Measurements from ENCODE around the gene ABCC3.

The ABCC3 gene

DNA sequence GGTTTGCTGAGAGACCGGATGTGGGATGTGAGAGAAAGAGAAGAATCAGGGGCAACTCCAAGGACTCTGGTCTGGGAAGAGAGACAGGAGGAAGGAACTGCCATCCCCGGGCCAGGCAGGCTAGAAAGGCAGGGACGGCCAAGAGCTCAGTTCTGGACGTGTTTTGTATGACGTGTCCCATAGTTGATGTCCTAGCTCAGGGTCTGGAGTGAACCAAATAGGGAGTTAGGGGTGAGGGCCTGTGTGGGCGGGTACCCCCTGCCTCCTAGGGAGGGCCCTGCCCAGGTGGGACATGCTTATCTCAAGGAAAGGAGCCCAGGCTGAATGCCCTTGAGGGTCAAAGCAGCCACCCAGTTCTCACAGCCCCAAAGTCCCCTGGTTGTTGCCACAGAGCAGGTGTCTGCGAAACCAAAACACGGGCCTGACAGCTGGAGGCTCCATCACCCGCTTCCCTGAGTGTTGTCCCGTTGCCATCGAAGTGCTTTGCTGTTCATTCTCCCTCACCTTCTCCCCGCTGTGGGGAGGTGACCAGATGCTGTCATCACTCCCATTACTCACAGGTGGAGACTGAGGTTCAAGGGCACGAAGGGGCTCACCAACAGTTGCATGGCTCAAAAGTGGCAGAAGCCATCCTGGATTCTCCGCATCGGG lies 7.5 kb downstream of the ABCC3 start:
- DNase-seq (ENCODE audit: low spot score): no peak
- TF ChIP-seq, protein P1, sequence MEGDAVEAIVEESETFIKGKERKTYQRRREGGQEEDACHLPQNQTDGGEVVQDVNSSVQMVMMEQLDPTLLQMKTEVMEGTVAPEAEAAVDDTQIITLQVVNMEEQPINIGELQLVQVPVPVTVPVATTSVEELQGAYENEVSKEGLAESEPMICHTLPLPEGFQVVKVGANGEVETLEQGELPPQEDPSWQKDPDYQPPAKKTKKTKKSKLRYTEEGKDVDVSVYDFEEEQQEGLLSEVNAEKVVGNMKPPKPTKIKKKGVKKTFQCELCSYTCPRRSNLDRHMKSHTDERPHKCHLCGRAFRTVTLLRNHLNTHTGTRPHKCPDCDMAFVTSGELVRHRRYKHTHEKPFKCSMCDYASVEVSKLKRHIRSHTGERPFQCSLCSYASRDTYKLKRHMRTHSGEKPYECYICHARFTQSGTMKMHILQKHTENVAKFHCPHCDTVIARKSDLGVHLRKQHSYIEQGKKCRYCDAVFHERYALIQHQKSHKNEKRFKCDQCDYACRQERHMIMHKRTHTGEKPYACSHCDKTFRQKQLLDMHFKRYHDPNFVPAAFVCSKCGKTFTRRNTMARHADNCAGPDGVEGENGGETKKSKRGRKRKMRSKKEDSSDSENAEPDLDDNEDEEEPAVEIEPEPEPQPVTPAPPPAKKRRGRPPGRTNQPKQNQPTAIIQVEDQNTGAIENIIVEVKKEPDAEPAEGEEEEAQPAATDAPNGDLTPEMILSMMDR (IDR thresholded peaks at IDR 0.05; ENCODE audit: borderline replicate concordance, control extremely low read depth, extremely low read depth, insufficient read depth, missing control alignments): no peak
- in situ Hi-C loops (cut with MboI; ENCODE audit: low sequenced_read_pairs, unreplicated experiment): no loop called here

DNA sequence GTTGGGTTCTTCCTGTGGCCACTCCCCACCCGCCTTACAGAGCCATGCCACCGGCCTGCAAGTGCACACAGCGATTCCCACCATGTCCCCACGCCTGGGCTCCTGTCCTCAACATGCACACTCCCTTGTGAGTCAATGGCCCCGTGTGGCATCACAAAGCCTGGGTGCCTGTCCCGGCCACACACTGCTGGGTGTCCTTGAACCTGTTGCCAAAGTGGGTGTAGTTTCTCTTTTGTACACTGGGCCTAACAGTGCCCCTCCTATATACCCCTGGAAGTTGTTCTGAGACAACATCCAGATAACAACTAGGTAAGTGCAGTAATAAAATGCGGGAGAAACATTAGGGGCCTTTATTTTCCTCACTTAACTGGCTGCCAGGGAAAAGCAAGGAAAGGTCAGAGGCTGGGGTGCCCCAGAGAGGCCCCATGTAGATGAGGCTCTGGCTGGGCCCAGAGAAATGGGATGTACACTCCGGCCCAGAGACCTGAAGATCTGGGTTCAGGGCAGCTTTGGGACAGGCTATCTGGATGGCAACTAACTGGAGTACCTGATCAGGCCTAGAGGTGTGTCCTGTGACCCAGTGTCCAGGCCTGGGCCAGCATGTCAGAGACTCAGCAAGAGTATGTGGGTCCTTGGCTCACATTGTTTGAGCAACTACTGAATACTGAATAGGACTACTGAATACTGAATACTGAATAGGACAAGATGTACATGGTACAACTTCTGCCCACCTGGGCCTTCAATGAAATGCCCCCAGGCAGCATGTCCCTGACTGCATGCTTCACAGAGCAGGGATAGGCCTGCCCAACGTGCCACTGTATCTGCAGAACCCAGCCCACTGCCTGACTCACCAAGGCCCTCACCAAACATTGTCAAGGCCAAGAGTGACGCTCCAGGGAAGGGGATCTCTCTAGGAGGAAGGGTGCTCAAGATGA lies 8.3 kb downstream of the ABCC3 start:
- DNase-seq (ENCODE audit: low spot score): no peak
- TF ChIP-seq, protein P1 (IDR thresholded peaks at IDR 0.05; ENCODE audit: borderline replicate concordance, control extremely low read depth, extremely low read depth, insufficient read depth, missing control alignments): no peak
- in situ Hi-C loops (cut with MboI; ENCODE audit: low sequenced_read_pairs, unreplicated experiment): no loop called here

DNA sequence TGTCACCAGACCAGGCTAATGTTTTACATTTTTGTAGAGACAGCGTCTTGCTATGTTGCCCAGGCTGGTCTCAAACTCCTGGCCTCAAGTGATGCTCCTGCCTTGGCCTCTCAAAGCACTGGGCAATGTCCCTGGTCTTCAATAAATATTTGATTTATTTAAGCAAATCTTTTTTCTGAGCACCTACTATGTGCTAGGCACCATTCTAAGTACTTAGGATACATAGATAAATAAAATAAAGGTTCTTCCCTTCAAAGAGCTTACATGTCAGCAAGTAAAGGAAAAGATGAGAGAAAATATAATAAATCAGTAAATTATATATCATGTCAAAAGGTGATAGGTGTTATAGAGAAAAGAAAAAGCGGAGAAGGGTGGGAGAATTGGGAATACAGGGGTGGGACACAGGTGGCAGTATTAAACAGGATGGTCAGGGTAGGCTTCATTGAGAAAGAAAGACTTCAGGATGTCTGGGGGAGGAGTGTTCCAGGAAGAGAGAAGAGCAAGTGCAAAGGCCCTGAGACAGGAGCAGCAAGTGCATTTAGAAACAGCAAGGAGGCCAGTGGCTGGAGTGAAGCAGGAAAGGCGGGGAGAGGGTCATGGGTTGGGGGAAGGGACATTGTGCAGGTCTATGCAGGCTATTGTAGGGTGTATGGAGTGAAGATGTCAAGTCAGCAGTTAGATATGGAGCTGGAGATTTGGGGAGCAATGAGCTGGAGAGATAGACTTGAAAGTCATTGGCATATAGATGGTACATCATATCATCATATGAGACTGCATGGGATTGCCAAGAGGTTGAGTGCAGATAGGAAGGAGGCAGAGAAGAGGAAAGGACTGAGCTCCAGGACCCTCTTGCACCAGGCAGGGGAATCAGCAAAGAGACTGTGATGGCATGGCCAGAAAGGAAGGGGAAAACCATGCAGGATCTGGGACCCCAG lies 11.3 kb downstream of the ABCC3 start:
- no peak for DNase-seq (ENCODE audit: low spot score)
- in situ Hi-C loops (cut with MboI; ENCODE audit: low sequenced_read_pairs, unreplicated experiment): no loop called here
- TF ChIP-seq, protein P1 (IDR thresholded peaks at IDR 0.05; ENCODE audit: borderline replicate concordance, control extremely low read depth, extremely low read depth, insufficient read depth, missing control alignments): no peak

DNA sequence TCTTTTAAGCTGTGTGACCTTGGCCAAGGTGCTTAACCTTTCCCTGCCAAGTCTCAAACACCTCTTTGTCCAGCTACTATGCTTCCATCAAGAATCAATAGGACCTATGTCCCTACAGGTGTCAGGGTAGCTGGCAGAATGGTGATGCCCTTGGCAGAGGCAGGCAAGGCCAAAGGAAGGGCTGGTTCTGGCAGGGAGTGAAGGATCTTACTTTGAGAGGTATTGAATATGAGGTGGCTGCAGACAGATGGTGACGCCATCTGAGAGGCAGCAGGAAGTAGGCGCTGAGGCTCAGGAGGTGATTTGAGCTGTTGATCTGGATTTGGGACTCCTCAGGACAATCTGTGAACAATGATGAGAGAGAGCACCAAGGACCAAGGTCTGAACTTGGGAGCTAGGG lies 12.5 kb downstream of the ABCC3 start:
- TF ChIP-seq, protein P1 (IDR thresholded peaks at IDR 0.05; ENCODE audit: borderline replicate concordance, control extremely low read depth, extremely low read depth, insufficient read depth, missing control alignments): no peak
- DNase-seq (ENCODE audit: low spot score): no peak
- in situ Hi-C loops (cut with MboI; ENCODE audit: low sequenced_read_pairs, unreplicated experiment): no loop called here

DNA sequence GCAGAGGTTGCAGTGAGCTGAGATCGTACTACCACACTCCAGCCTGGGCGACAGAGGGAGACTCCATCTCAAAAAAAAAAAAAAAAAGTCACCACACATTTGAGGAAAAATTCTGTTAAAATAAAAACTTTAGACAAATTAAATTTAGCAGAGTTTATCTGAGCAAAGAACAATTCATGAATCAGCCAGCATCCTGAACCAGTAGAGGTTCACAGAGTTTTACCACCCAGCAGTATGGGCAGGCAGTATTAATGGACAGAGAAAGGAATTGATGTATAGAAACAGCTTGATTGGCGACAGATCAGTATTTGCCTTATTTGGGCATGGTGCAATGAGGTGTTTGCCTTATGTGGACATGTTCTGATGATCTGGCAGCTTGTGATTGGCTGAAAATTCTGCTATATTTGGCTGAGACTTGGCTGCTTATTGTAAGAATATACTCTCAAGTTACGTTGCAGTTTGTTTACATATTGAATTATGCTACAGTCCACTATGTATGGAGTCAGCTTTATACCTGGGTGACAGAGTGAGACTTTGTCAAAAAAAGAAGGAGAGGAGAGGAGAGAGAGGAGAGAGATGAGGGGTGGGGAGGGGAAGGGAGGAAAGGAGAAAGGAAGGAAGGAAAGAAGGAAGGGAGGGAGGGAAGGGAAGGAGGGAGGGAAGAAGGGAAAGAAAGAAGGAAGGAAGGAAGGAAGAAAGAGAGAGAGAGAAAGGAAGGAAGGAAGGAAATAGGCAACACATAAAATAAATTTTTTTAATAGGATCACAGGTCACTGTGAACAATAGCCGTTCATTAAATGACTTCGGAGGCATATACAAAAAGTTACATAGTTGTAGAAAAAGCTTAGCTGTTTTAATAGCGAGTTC lies 14.6 kb downstream of the ABCC3 start:
- in situ Hi-C loops (cut with MboI; ENCODE audit: low sequenced_read_pairs, unreplicated experiment): no loop called here
- TF ChIP-seq, protein P1 (IDR thresholded peaks at IDR 0.05; ENCODE audit: borderline replicate concordance, control extremely low read depth, extremely low read depth, insufficient read depth, missing control alignments): no peak
- DNase-seq (ENCODE audit: low spot score): no peak
